Measurements from ENCODE around the gene PCDH1.

Gene PCDH1

GRCh38 chr5:141874262-141874964, 3.8 kb downstream of the PCDH1 start:
- H3K4me3 ChIP-seq (ENCODE audit: control insufficient read depth, low read depth, low read length) = no peak overlapping the region
- no peak for TF ChIP-seq CTCF (conservative IDR thresholded peaks at IDR 0.05; ENCODE audit: control insufficient read depth, insufficient read depth, low read depth, low read length)
- DNase-seq (ENCODE audit: low read depth) = no peak

- no peak for TF ChIP-seq CTCF (conservative IDR thresholded peaks at IDR 0.05; ENCODE audit: control insufficient read depth, insufficient read depth, low read depth, low read length)
- DNase-seq (ENCODE audit: low read depth) = no peak
- H3K4me3 ChIP-seq (ENCODE audit: control insufficient read depth, low read depth, low read length) = no peak overlapping the region
These were observed 4.3 kb downstream of the PCDH1 start for GRCh38 chr5:141873933-141874261.

GRCh38 chr5:141872496-141873356, 5.5 kb downstream of the PCDH1 start:
- TF ChIP-seq CTCF (conservative IDR thresholded peaks at IDR 0.05; ENCODE audit: control insufficient read depth, insufficient read depth, low read depth, low read length) = no peak
- no peak for DNase-seq (ENCODE audit: low read depth)
- H3K4me3 ChIP-seq (ENCODE audit: control insufficient read depth, low read depth, low read length) = no peak overlapping the region

- DNase-seq (ENCODE audit: low read depth) = no peak
- TF ChIP-seq CTCF (conservative IDR thresholded peaks at IDR 0.05; ENCODE audit: control insufficient read depth, insufficient read depth, low read depth, low read length) = no peak
- no peak overlapping the region for H3K4me3 ChIP-seq (ENCODE audit: control insufficient read depth, low read depth, low read length)
These were observed 6.3 kb downstream of the PCDH1 start for GRCh38 chr5:141871870-141872269.

GRCh38 chr5:141870871-141871270, 7.3 kb downstream of the PCDH1 start:
- H3K4me3 ChIP-seq (ENCODE audit: control insufficient read depth, low read depth, low read length) = no peak overlapping the region
- DNase-seq (ENCODE audit: low read depth) = no peak

GRCh38 chr5:141870228-141870627, 8.0 kb downstream of the PCDH1 start:
- no peak for DNase-seq (ENCODE audit: low read depth)
- no peak overlapping the region for H3K4me3 ChIP-seq (ENCODE audit: control insufficient read depth, low read depth, low read length)
- TF ChIP-seq CTCF (conservative IDR thresholded peaks at IDR 0.05; ENCODE audit: control insufficient read depth, insufficient read depth, low read depth, low read length) = no peak

More at GRCh38 chr5:141870871-141871270, 7.3 kb downstream of the PCDH1 start:
- no peak for TF ChIP-seq CTCF (conservative IDR thresholded peaks at IDR 0.05; ENCODE audit: control insufficient read depth, insufficient read depth, low read depth, low read length)

All from fibroblast of mammary gland (primary cell).